SK-MEL-5 (cell line): Measurements from ENCODE around the gene PCLO. TPM values are rescaled to one million over a fixed set of nuclear protein-coding genes. Genes with fewer than 3 reads are reported as not detected.
A peak's percentile ranks its signal among the peaks of the same experiment; 100 is the strongest.
"Not testable (repeated sequence)": the region's sequence is repeated elsewhere in the genome, so short reads cannot be mapped to it uniquely, and the experiment has no call there.

ENCODE experiments used
- DNase-seq: peaks from one replicate; pipeline ENCODE4 v3.0.0-alpha.2; 2016; ENCODE audit warnings: low read depth, low spot score
- in situ Hi-C: cut with HindIII; loops from 2 replicates; pipeline ENCODE4 v1.10.0; 2016; ENCODE audit warnings: low sequenced_read_pairs, high pct_unique_total_duplicates, low pct_unique_long_range_greater_than_20kb
- total RNA-seq: library from RNA; depleted of rRNA; stranded (reverse); fragments of >200 nt; shearing (Covaris generic); gene quantifications from 2 replicates; pipeline ENCODE4 v1.2.3, GENCODE V29; 2014

Gene PCLO
- total RNA-seq, 1 experiment from 2014 or later = 1,128 TPM

GRCh38 chr7:83077328-83077727 lies 85.4 kb downstream of the PCLO start:
- in situ Hi-C loops = no loop called here

GRCh38 chr7:83072576-83073517 lies 89.8 kb downstream of the PCLO start:
- in situ Hi-C loops = no loop called here
- peak; percentile 54 for DNase-seq

More at GRCh38 chr7:83077328-83077727, 85.4 kb downstream of the PCLO start:
- no peak for DNase-seq

- peak; percentile 11 for DNase-seq
- in situ Hi-C loops = no loop called here
Measured at GRCh38 chr7:83065714-83066113, 97.0 kb downstream of the PCLO start.

GRCh38 chr7:83060218-83060617 lies 102.5 kb downstream of the PCLO start:
- DNase-seq = no peak
- in situ Hi-C loops = no loop called here

GRCh38 chr7:83058667-83059066 lies 104.0 kb downstream of the PCLO start:
- in situ Hi-C loops = no loop called here
- DNase-seq = no peak

GRCh38 chr7:83055197-83055596 lies 107.5 kb downstream of the PCLO start:
- in situ Hi-C loops = no loop called here
- no peak for DNase-seq

GRCh38 chr7:83054472-83054871 lies 108.2 kb downstream of the PCLO start:
- no peak for DNase-seq
- in situ Hi-C loops = no loop called here

GRCh38 chr7:83053965-83054364 lies 108.7 kb downstream of the PCLO start:
- no peak for DNase-seq
- in situ Hi-C loops = no loop called here

GRCh38 chr7:83040484-83040883 lies 122.2 kb downstream of the PCLO start:
- in situ Hi-C loops = no loop called here
- no peak for DNase-seq

GRCh38 chr7:83038787-83039186 lies 123.9 kb downstream of the PCLO start:
- in situ Hi-C loops = no loop called here
- DNase-seq = no peak

- in situ Hi-C loops = no loop called here
- no peak for DNase-seq
Measured at GRCh38 chr7:83036721-83037380, 125.8 kb downstream of the PCLO start.

GRCh38 chr7:83036130-83036529 lies 126.6 kb downstream of the PCLO start:
- in situ Hi-C loops = no loop called here
- no peak for DNase-seq

- no peak for DNase-seq
- in situ Hi-C loops = no loop called here
Measured at GRCh38 chr7:83032195-83032594, 130.5 kb downstream of the PCLO start.

GRCh38 chr7:83023817-83024665 lies 138.6 kb downstream of the PCLO start:
- DNase-seq, in situ Hi-C loops: not testable (repeated sequence)

GRCh38 chr7:83021032-83021431 lies 141.7 kb downstream of the PCLO start:
- no peak for DNase-seq

GRCh38 chr7:83020161-83020560 lies 142.5 kb downstream of the PCLO start:
- in situ Hi-C loops = no loop called here
- DNase-seq = no peak

More at GRCh38 chr7:83021032-83021431, 141.7 kb downstream of the PCLO start:
- in situ Hi-C loops = no loop called here

- in situ Hi-C loops = no loop called here
- DNase-seq = no peak
Measured at GRCh38 chr7:83015916-83016315, 146.8 kb downstream of the PCLO start.

- in situ Hi-C loops = no loop called here
- no peak for DNase-seq
Measured at GRCh38 chr7:83014546-83014945, 148.1 kb downstream of the PCLO start.
